ENCODE data around the gene LHPP. TPM values are rescaled to one million over a fixed set of nuclear protein-coding genes. Genes with fewer than 3 reads are reported as not detected.

LHPP gene
- total RNA-seq, 1 experiment from 2014 or later = 24.7 TPM

GRCh38 chr10:124570646-124571045 is 109.0 kb downstream of the LHPP start:
- H3K36me3 ChIP-seq (ENCODE audit: low read depth) = no peaks in the 10 kb centered on the region
- H3K27ac ChIP-seq = no peak overlapping the region
- ChIA-PET CTCF (no interaction called here), POLR2A (ENCODE audit: unreplicated experiment) (no interaction called here)
- TF ChIP-seq CTCF (conservative IDR thresholded peaks at IDR 0.05) (no peak), EZH2 (IDR thresholded peaks at IDR 0.05; ENCODE audit: low read depth) (no peak)
- no peaks in the 10 kb centered on the region for H3F3A ChIP-seq (ENCODE audit: insufficient read depth, low read depth)
- H3K9me2 ChIP-seq (ENCODE audit: insufficient read depth) = no peaks in the 10 kb centered on the region
- no peak overlapping the region for H3K4me2 ChIP-seq
- H2AFZ ChIP-seq = no peak overlapping the region
- intact Hi-C loops (cut with micrococcal nuclease; ENCODE audit: unreplicated experiment) = no loop called here
- DNase-seq = no peak
- H3K4me1 ChIP-seq (replicated peaks; ENCODE audit: insufficient read depth) = no peaks in the 10 kb centered on the region
- H3K9me3 ChIP-seq (ENCODE audit: insufficient read depth, low read depth) = no peaks in the 10 kb centered on the region
- no peaks in the 10 kb centered on the region for H3K79me2 ChIP-seq (ENCODE audit: low read depth)
- BruUV-seq (replicated peaks) = no TSS peak
- H4K20me1 ChIP-seq (ENCODE audit: insufficient read depth) = no peaks in the 10 kb centered on the region
- no peaks in the 10 kb centered on the region for H3K27me3 ChIP-seq (ENCODE audit: insufficient read depth, low read depth)
- H3K4me3 ChIP-seq = no peak overlapping the region

- ChIA-PET POLR2A (ENCODE audit: unreplicated experiment) (no interaction called here), CTCF (no interaction called here)
- no peaks in the 10 kb centered on the region for H3K4me1 ChIP-seq (replicated peaks; ENCODE audit: insufficient read depth)
- intact Hi-C loops (cut with micrococcal nuclease; ENCODE audit: unreplicated experiment) = no loop called here
- H3K9me2 ChIP-seq (ENCODE audit: insufficient read depth) = no peaks in the 10 kb centered on the region
- H4K20me1 ChIP-seq (ENCODE audit: insufficient read depth) = no peaks in the 10 kb centered on the region
- BruUV-seq (replicated peaks) = no TSS peak
- no peak overlapping the region for H2AFZ ChIP-seq
- H3K27me3 ChIP-seq (ENCODE audit: insufficient read depth, low read depth) = no peaks in the 10 kb centered on the region
- no peak overlapping the region for H3K4me2 ChIP-seq
- H3K27ac ChIP-seq = no peak overlapping the region
- no peaks in the 10 kb centered on the region for H3F3A ChIP-seq (ENCODE audit: insufficient read depth, low read depth)
- no peak for DNase-seq
- no peak overlapping the region for H3K4me3 ChIP-seq
- no peaks in the 10 kb centered on the region for H3K79me2 ChIP-seq (ENCODE audit: low read depth)
- TF ChIP-seq EZH2 (IDR thresholded peaks at IDR 0.05; ENCODE audit: low read depth) (no peak), CTCF (conservative IDR thresholded peaks at IDR 0.05) (no peak)
- H3K36me3 ChIP-seq (ENCODE audit: low read depth) = no peaks in the 10 kb centered on the region
- H3K9me3 ChIP-seq (ENCODE audit: insufficient read depth, low read depth) = no peaks in the 10 kb centered on the region
Observed at GRCh38 chr10:124572751-124573150, 111.1 kb downstream of the LHPP start.

- DNase-seq = no peak
- no peaks in the 10 kb centered on the region for H3K79me2 ChIP-seq (ENCODE audit: low read depth)
- intact Hi-C loops (cut with micrococcal nuclease; ENCODE audit: unreplicated experiment) = no loop called here
- no peaks in the 10 kb centered on the region for H3K27me3 ChIP-seq (ENCODE audit: insufficient read depth, low read depth)
- H3K4me3 ChIP-seq = no peak overlapping the region
- no peak overlapping the region for H2AFZ ChIP-seq
- TF ChIP-seq CTCF (conservative IDR thresholded peaks at IDR 0.05) (no peak), EZH2 (IDR thresholded peaks at IDR 0.05; ENCODE audit: low read depth) (no peak)
- H3K36me3 ChIP-seq (ENCODE audit: low read depth) = no peaks in the 10 kb centered on the region
- H3K4me1 ChIP-seq (replicated peaks; ENCODE audit: insufficient read depth) = no peaks in the 10 kb centered on the region
- no peaks in the 10 kb centered on the region for H4K20me1 ChIP-seq (ENCODE audit: insufficient read depth)
- ChIA-PET POLR2A (ENCODE audit: unreplicated experiment) (no interaction called here), CTCF (no interaction called here)
- no peaks in the 10 kb centered on the region for H3K9me3 ChIP-seq (ENCODE audit: insufficient read depth, low read depth)
- no TSS peak for BruUV-seq (replicated peaks)
- no peak overlapping the region for H3K4me2 ChIP-seq
- no peaks in the 10 kb centered on the region for H3F3A ChIP-seq (ENCODE audit: insufficient read depth, low read depth)
- no peak overlapping the region for H3K27ac ChIP-seq
- H3K9me2 ChIP-seq (ENCODE audit: insufficient read depth) = no peaks in the 10 kb centered on the region
Observed at GRCh38 chr10:124573726-124574455, 112.3 kb downstream of the LHPP start.
